ENCODE results near the gene MED12L. TPM values are rescaled to one million over a fixed set of nuclear protein-coding genes. Genes with fewer than 3 reads are reported as not detected.

The MED12L gene
- 0.49 and 0.63 TPM in 2 replicates for total RNA-seq

DNA sequence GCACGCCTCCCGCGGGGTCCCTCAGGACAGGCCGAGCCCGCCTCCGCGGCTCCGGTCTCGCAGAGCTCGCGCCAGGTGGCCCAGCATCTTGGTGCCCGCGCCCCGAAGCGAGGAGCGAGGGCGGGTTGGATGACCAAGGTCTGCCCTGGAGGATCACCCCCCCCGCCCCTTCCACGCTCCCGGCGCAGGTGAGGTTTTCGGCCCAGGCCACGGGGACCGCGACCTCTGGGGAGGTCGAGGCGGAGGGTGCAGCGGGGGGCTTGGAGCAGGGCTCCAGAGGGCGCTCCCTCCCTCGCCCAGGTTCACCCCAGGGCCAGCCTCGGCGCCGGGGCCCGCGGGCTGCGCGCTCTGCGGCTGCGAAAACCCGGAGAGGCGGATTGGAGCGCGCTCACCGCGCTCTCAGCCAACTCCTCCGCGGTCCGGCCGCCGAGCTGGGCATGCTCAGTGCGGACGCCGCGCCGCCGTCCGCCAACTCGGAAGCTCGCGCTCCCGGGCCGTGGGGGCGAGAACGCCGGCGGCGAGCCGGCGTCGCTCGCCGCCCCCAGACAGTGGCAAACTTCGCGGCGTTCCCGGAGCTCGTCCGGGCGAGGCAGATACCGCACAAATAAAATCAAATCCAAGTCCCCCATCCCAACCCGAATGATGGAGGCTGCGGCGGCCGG lies at the start of gene MED12L:
MED12L (plus strand) TSS at position 438 of the 662 bp plus-strand sequence. CDS start 1,263 bp downstream, outside the sequence.

GRCh38 chr3:151203051-151203420 lies 117.6 kb downstream of the MED12L start, which contains the start of gene GPR171:
Gene GPR171, minus strand, starts transcription at chr3:151203216. Its CDS starts 3,830 bp downstream, at chr3:151199386.

DNA sequence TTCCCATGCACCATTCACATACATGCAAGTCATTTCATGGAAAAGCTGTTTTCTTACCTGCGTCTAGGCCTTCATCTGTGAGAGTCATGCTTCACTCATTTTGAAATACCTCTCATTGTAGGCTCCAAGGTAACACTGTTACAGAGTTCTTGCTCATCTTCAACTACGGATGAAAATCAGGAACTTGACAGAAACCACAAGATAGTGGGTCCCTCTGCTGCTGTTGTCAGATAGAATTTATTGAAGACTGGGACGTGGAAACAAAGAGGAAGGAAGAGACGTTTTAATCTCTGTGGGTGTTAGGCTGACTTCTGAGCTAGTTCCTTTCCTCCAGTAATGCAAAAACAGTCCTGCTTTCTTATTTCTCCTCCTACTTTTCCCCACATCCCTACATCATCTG lies 192.8 kb downstream of the MED12L start, which contains the start of gene P2RY14:
P2RY14 (minus strand) TSS at position 313 of the 400 bp plus-strand sequence. CDS start 64,226 bp downstream, outside the sequence.

DNA sequence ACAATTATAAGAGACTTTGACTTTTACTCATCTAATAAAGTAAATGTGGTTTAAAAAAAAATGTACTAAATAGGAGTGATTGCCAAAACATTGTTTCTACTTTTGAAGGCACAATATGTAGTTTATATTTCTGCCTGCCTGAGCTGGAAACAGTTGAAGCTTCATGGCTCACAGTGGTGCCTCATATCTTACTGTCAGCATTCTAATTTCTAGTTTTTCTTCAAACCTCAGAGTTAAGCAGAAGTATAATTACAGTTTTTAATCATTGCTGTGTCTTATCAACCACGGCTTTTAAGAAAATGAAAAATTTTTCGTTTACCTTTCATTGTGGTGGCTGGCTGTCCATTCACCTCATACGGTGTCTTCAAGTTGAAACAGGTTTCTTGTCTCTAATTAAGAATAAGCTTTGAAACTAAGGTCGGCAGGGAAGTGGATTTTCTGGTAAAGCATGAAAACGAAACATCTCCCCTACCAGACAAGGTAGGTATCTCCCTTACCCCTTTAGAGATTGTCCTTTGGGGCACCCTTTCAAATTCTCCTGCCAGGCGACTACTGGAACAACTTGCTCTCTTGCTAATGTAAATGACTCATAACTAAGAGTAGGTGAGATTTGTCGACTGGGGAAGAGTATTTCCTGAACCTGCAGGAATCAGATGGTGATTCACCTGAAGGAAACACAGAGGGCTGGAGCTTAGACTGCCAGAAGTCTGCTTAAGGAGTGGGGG lies 231.0 kb downstream of the MED12L start, which contains the start of gene GPR87:
GPR87 (minus strand) TSS at position 554 of the 725 bp plus-strand sequence. CDS start 16,720 bp downstream, outside the sequence.

DNA sequence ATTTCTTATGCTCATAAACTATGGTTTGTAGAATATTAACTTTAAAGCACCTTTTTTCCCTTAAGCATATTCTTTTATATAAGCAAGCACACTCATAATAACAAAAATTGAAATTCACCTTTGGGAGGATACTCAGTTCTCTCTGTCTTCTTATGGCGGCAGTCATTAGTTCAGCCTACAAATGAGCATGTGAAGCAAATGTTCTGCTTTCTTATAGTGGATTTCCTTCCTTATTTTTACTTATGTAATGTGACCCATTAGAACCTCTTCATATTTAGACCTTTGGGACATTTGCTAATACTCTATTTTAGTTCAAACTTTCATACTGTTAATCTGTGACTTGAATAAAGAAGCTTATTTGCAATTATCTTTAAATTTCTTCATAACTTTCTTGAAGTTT lies 243.9 kb downstream of the MED12L start, which contains the start of gene P2RY13:
P2RY13 (minus strand) TSS at position 187 of the 400 bp plus-strand sequence; CDS start at position 166, 21 bp downstream.

DNA sequence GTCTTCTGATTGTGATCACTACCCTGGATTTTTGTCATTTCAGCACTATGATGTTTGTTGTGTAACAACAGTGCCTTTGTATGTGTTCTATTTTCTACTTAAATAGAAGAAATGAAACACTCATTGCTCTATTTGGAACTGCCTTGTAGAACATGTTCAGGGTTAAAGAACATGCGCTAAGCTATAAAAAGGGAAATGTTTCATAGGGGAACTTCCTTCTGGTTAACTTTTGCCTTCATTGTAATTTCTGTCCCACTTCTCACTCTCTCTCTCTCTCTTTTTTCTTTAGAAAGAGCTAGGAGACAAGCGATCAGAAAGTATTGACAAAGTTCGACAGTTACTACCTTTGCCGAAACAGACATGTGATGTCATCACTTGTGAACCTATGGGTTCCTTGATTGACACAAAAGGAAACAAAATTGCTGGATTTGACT lies 299.3 kb downstream of the MED12L start, which contains the start of gene P2RY12:
P2RY12 (minus strand) TSS at position 13 of the 434 bp plus-strand sequence. CDS start 45,908 bp downstream, outside the sequence.

DNA sequence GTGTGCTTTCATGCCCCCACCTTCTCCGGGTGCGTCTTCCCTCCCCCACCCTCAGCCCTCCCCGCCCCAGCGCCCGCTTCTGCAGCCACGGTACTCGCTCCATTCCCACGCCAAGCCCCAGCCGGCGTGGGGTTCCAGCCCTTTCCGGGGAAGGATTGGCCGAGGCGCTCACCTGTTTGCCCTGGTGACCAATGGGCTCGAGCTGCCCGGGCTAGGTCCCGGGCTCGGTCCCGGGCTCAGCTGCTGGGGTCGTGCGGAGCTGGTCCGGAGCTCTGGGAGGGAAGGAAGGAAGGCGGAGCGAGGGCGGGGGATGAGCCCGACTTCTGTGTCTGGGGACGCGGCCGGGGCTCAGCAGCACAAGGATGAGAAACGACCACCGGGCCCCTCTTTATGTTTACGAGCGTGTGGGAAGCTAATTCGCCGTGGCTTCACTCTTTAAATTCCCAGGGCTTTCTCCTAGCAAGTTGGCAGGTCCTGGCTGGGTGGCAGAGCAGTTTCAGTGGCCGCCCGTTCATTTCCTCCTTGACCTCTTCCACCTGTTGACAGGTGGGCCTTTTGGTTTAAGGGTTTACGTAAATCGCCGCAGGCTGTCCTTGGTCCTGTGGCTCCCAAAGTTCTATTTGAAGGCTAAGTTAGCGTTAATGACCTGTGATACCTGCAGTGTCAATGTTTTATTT lies 375.4 kb downstream of the MED12L start, which contains the start of gene IGSF10:
IGSF10 (minus strand) TSS at position 288 of the 677 bp plus-strand sequence. CDS start 2,352 bp downstream, outside the sequence.

Other genes with a start within 250 kb of the MED12L start
- gene MINDY4B, start 180.2 kb upstream of the MED12L start, total RNA-seq: not detected in 2 replicates
- gene CLRN1, start 112.9 kb upstream of the MED12L start, total RNA-seq: not detected in 2 replicates
- not detected in 2 replicates for gene GPR171, start 117.6 kb downstream of the MED12L start, total RNA-seq
- gene P2RY14, start 192.9 kb downstream of the MED12L start, total RNA-seq: not detected in 2 replicates
- gene GPR87, start 231.2 kb downstream of the MED12L start, total RNA-seq: 0.49 and 0.51 TPM in 2 replicates
- not detected in 2 replicates for gene P2RY13, start 243.9 kb downstream of the MED12L start, total RNA-seq